ENCODE data around the gene NCAM2. TPM values are rescaled to one million over a fixed set of nuclear protein-coding genes. Genes with fewer than 3 reads are reported as not detected.

NCAM2 gene
- polyA plus RNA-seq, 1 donor from 2014 or later, result 9.8 TPM

- H2AFZ ChIP-seq (ENCODE audit: low read depth, low read length), result no peak overlapping the region
- H3K4me2 ChIP-seq (ENCODE audit: low read length), result no peak overlapping the region
- no peaks in the 10 kb centered on the region for H4K20me1 ChIP-seq (ENCODE audit: insufficient read depth)
- H3K27ac ChIP-seq (ENCODE audit: low read length), result no peak overlapping the region
- no peaks in the 10 kb centered on the region for H3K36me3 ChIP-seq (ENCODE audit: insufficient read depth, low read length)
- no peak overlapping the region for H3K4me3 ChIP-seq (ENCODE audit: low read length)
- no peaks in the 10 kb centered on the region for H3K9me2 ChIP-seq (ENCODE audit: insufficient read depth, low read length)
- H3K9me3 ChIP-seq (ENCODE audit: low read length), result no peaks in the 10 kb centered on the region
- H3K9ac ChIP-seq (ENCODE audit: low read length), result no peak overlapping the region
- H3K79me2 ChIP-seq (replicated peaks; ENCODE audit: insufficient read depth, low read length), result no peaks in the 10 kb centered on the region
- H3K27me3 ChIP-seq (ENCODE audit: insufficient read depth, low read depth, low read length), result no peaks in the 10 kb centered on the region
- TF ChIP-seq POLR2AphosphoS5 (IDR thresholded peaks at IDR 0.05) (no peak), TAF1 (IDR thresholded peaks at IDR 0.05; ENCODE audit: low read depth) (no peak), EP300 (conservative IDR thresholded peaks at IDR 0.05; ENCODE audit: poor library complexity, severe bottlenecking) (no peak), MXI1 (conservative IDR thresholded peaks at IDR 0.05; ENCODE audit: poor library complexity, severe bottlenecking) (no peak)
- TF ChIP-seq, protein P1, sequence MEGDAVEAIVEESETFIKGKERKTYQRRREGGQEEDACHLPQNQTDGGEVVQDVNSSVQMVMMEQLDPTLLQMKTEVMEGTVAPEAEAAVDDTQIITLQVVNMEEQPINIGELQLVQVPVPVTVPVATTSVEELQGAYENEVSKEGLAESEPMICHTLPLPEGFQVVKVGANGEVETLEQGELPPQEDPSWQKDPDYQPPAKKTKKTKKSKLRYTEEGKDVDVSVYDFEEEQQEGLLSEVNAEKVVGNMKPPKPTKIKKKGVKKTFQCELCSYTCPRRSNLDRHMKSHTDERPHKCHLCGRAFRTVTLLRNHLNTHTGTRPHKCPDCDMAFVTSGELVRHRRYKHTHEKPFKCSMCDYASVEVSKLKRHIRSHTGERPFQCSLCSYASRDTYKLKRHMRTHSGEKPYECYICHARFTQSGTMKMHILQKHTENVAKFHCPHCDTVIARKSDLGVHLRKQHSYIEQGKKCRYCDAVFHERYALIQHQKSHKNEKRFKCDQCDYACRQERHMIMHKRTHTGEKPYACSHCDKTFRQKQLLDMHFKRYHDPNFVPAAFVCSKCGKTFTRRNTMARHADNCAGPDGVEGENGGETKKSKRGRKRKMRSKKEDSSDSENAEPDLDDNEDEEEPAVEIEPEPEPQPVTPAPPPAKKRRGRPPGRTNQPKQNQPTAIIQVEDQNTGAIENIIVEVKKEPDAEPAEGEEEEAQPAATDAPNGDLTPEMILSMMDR (IDR thresholded peaks at IDR 0.05; ENCODE audit: poor library complexity, severe bottlenecking), result no peak
- H3F3A ChIP-seq (ENCODE audit: insufficient read depth, low read length, poor library complexity, severe bottlenecking), result no peaks in the 10 kb centered on the region
These were observed 54.5 kb downstream of the NCAM2 start for GRCh38 chr21:21052672-21053071.

- TF ChIP-seq REST (IDR thresholded peaks at IDR 0.05; ENCODE audit: borderline replicate concordance), result no peak
- TF ChIP-seq SMC3 (conservative IDR thresholded peaks at IDR 0.05; ENCODE audit: poor library complexity), result no peak
- no peak for TF ChIP-seq POLR2AphosphoS5 (IDR thresholded peaks at IDR 0.05)
- TF ChIP-seq, protein P1 (IDR thresholded peaks at IDR 0.05; ENCODE audit: poor library complexity, severe bottlenecking), result no peak
- TF ChIP-seq RAD21 (conservative IDR thresholded peaks at IDR 0.05), result no peak
- TF ChIP-seq EP300 (conservative IDR thresholded peaks at IDR 0.05; ENCODE audit: poor library complexity, severe bottlenecking), result no peak
- no peak for TF ChIP-seq TAF1 (IDR thresholded peaks at IDR 0.05; ENCODE audit: low read depth)
- no peak for TF ChIP-seq MXI1 (conservative IDR thresholded peaks at IDR 0.05; ENCODE audit: poor library complexity, severe bottlenecking)
- no peak for TF ChIP-seq EZH2 (IDR thresholded peaks at IDR 0.05; ENCODE audit: borderline replicate concordance, insufficient read depth, low read length, poor library complexity, severe bottlenecking)
- Histone ChIP-seq H3K9me2 (ENCODE audit: insufficient read depth, low read length) (no peaks in the 10 kb centered on the region), H3F3A (ENCODE audit: insufficient read depth, low read length, poor library complexity, severe bottlenecking) (no peaks in the 10 kb centered on the region), H4K20me1 (ENCODE audit: insufficient read depth) (no peaks in the 10 kb centered on the region), H3K9ac (ENCODE audit: low read length) (no peak overlapping the region), H3K36me3 (ENCODE audit: insufficient read depth, low read length) (no peaks in the 10 kb centered on the region), H3K4me2 (ENCODE audit: low read length) (no peak overlapping the region), H3K79me2 (replicated peaks; ENCODE audit: insufficient read depth, low read length) (no peaks in the 10 kb centered on the region), H2AFZ (ENCODE audit: low read depth, low read length) (no peak overlapping the region), H3K27ac (ENCODE audit: low read length) (no peak overlapping the region), H3K27me3 (ENCODE audit: insufficient read depth, low read depth, low read length) (no peaks in the 10 kb centered on the region), H3K4me3 (ENCODE audit: low read length) (no peak overlapping the region), H3K9me3 (ENCODE audit: low read length) (no peaks in the 10 kb centered on the region)
These were observed 59.3 kb downstream of the NCAM2 start for GRCh38 chr21:21057349-21058062.
